ENCODE data around the gene MNS1.

GRCh38 chr15:56471440-56472069 lies 6.6 kb upstream of the MNS1 start:
- TF ChIP-seq CTCF (IDR thresholded peaks at IDR 0.05; ENCODE audit: poor library complexity) (no peak), EZH2phosphoT487 (IDR thresholded peaks at IDR 0.05; ENCODE audit: low read depth, severe bottlenecking, unreplicated experiment) (no peak), EZH2 (IDR thresholded peaks at IDR 0.05; ENCODE audit: borderline replicate concordance) (no peak)
